RWPE2 (cell line): ENCODE measurements around the gene UTP25.

Source experiments
- ATAC-seq: fragments of 200-7000 bp; cut with Tn5 transposase; 3 replicates; pipeline ENCODE4 v1.9.1; 2021; ENCODE audit warnings: low read depth
- DNase-seq: peaks from one replicate; pipeline ENCODE4 v3.0.0-alpha.2; 2020; ENCODE audit warnings: low spot score
- H3K27ac ChIP-seq: fragments of 450-650 bp; 2 replicates; pipeline ENCODE4 v1.5.1; 2017; ENCODE audit warnings: mild to moderate bottlenecking; ENCODE audit not compliant: poor library complexity, severe bottlenecking
- H3K27me3 ChIP-seq: fragments of 250-450 bp; sonication (Bioruptor Pico); 2 replicates; pipeline ENCODE4 v1.5.1; 2021; ENCODE audit warnings: mild to moderate bottlenecking, moderate library complexity; ENCODE audit not compliant: insufficient read depth, poor library complexity, severe bottlenecking
- H3K36me3 ChIP-seq: fragments of 250-450 bp; sonication (Bioruptor Pico); 2 replicates; pipeline ENCODE4 v1.5.1; 2020; ENCODE audit warnings: low read depth, mild to moderate bottlenecking, moderate library complexity
- H3K4me1 ChIP-seq: fragments of 250-450 bp; sonication (Bioruptor Pico); 2 replicates; pipeline ENCODE4 v1.5.1; 2021; ENCODE audit warnings: mild to moderate bottlenecking, moderate library complexity; ENCODE audit not compliant: insufficient read depth, poor library complexity, severe bottlenecking
- H3K4me3 ChIP-seq: fragments of 250-450 bp; sonication (Bioruptor Pico); 2 replicates; pipeline ENCODE4 v1.5.1; 2021; ENCODE audit warnings: mild to moderate bottlenecking, moderate library complexity; ENCODE audit not compliant: severe bottlenecking
- H3K9me3 ChIP-seq: fragments of 250-450 bp; sonication (Bioruptor Pico); 2 replicates; pipeline ENCODE4 v1.5.1; 2021; ENCODE audit warnings: mild to moderate bottlenecking, moderate library complexity; ENCODE audit not compliant: severe bottlenecking
- TF ChIP-seq, protein P1 (sequence below): fragments of 450-650 bp; IDR thresholded peaks from one replicate; pipeline ENCODE4 v1.5.1; 2017; ENCODE audit warnings: mild to moderate bottlenecking, moderate library complexity; ENCODE audit not compliant: poor library complexity, severe bottlenecking

UTP25 gene

DNA sequence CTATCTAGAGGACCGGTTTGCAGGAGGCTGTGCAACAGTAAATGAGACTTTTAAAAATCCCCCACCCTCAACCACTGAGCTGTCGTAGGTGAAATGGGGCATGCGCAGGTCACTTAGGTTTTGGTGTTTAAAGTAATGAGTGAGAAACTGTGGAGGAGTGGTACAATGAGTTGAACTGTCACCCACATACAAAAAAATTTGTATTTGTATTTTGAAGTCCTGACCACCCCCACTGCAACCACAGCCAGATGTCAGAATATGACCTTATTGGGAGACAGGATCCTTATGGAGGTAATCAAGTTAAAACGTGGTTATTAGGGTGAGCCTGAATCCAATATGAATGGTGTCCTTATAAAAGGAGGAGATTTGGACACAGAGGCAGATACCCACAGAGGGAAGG lies 20.3 kb upstream of the UTP25 start:
- H3K36me3 ChIP-seq = peaks cover 17% of the 10 kb centered on the region
- H3K27ac ChIP-seq = peak overlapping the region; percentile 70
- H3K9me3 ChIP-seq = no peaks in the 10 kb centered on the region
- ATAC-seq (no peak), DNase-seq (no peak)
- no peaks in the 10 kb centered on the region for H3K27me3 ChIP-seq
- H3K4me1 ChIP-seq = peaks cover 46% of the 10 kb centered on the region
- TF ChIP-seq, protein P1, sequence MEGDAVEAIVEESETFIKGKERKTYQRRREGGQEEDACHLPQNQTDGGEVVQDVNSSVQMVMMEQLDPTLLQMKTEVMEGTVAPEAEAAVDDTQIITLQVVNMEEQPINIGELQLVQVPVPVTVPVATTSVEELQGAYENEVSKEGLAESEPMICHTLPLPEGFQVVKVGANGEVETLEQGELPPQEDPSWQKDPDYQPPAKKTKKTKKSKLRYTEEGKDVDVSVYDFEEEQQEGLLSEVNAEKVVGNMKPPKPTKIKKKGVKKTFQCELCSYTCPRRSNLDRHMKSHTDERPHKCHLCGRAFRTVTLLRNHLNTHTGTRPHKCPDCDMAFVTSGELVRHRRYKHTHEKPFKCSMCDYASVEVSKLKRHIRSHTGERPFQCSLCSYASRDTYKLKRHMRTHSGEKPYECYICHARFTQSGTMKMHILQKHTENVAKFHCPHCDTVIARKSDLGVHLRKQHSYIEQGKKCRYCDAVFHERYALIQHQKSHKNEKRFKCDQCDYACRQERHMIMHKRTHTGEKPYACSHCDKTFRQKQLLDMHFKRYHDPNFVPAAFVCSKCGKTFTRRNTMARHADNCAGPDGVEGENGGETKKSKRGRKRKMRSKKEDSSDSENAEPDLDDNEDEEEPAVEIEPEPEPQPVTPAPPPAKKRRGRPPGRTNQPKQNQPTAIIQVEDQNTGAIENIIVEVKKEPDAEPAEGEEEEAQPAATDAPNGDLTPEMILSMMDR = no peak
- no peak overlapping the region for H3K4me3 ChIP-seq

DNA sequence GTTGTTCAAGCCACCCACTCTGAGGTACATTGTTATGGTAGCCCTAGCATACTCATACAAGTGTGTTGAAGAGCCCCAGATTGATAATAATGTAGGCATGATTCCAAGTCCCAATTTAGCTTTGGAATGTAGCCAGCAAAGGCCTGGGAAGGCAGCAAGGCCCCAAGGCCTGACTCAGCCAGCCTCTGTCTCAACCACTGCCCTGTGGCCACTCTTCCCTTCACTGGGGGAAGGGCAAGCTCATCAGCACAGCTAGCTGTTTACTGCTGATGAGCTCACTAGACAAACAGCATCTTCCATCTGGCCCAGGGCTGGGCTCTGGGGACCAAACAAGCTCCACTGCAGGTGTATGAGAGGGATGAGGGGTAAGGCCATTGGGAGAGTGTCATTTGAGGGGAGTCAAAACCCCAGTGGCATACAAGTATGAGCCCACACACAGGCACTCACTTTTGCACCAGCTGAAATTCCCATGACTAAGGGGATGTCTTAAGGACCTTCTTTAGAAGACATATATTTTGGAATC lies 19.7 kb upstream of the UTP25 start:
- peak; percentile 73 for ATAC-seq
- DNase-seq = peak; percentile 92
- TF ChIP-seq, protein P1 = no peak
- H3K9me3 ChIP-seq = no peaks in the 10 kb centered on the region
- peaks cover 40% of the 10 kb centered on the region for H3K4me1 ChIP-seq
- no peaks in the 10 kb centered on the region for H3K27me3 ChIP-seq
- H3K27ac ChIP-seq = peak overlapping the region; percentile 70
- no peak overlapping the region for H3K4me3 ChIP-seq
- H3K36me3 ChIP-seq = peaks cover 15% of the 10 kb centered on the region; the same call in 1 of the 2 replicates

DNA sequence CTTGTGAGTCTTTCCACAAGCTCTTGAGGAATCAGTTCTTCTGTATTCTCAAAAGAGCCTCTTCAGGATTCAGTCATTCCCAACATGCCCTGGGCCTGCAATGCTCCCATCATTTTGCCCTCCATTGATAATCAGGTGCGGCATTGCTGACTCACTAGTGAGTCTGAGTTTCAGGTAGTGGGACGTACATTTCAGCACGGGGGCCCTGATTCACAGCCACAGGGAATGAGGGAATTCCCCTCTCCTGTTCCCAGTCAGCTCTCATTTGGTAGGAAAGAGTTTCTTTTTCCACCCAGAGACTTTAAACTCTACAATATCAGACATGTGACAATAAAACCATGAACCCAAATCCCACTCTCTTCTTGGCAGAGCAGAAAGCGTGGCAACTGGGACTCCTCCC lies 18.2 kb upstream of the UTP25 start:
- DNase-seq = peak; percentile 68
- peaks cover 28% of the 10 kb centered on the region for H3K4me1 ChIP-seq

DNA sequence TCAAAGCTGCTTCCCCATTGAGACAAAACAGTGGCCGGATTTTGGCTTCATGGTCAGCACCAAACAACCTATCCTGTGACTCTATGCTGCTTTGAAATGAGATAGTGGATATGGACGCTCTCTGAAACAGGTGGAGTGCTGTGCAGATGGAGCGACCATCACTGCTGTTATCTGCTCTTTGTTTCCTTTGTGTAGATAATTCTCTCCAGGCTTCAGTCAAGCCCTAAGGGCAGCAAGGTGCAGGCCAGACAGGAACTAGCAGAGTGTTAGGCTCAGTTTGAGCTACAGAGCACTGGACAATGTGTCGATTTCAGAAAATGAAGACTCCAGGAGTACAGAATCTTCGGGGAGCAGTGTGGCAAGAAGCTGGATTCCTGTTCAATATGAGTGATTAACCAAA lies 17.0 kb upstream of the UTP25 start:
- H3K27me3 ChIP-seq = no peaks in the 10 kb centered on the region
- H3K27ac ChIP-seq = no peak overlapping the region
- no peaks in the 10 kb centered on the region for H3K36me3 ChIP-seq
- no peaks in the 10 kb centered on the region for H3K9me3 ChIP-seq
- H3K4me1 ChIP-seq = peaks cover 39% of the 10 kb centered on the region
- no peak overlapping the region for H3K4me3 ChIP-seq
- DNase-seq (no peak), ATAC-seq (no peak)
- TF ChIP-seq, protein P1 = no peak

More for the DNA sequence above, 18.2 kb upstream of the UTP25 start:
- H3K27ac ChIP-seq = peak overlapping the region; percentile 70
- H3K27me3 ChIP-seq = no peaks in the 10 kb centered on the region
- no peaks in the 10 kb centered on the region for H3K9me3 ChIP-seq
- peak; percentile 33 for ATAC-seq
- H3K4me3 ChIP-seq = no peak overlapping the region
- H3K36me3 ChIP-seq = peaks cover 3% of the 10 kb centered on the region; the same call in 1 of the 2 replicates
- TF ChIP-seq, protein P1 = no peak

DNA sequence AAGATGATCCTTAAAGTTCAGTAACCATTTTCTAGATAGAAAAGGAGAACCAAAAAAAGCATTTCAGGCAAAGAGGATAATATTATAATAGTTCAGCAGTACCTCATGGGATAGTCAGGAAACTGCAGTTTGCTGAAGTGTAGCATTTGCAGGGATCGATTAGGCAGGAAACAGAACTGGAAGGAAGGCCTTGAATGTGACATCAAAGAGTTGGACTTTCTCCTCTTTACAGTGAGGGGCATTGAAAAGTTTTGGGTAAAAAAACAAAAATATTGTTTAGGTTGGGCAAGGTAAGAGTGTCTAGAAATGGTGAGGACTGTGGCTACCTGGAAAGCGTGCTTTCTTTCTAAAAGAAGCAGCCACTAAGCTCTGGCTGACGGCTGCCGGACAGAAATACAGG lies 13.9 kb upstream of the UTP25 start:
- Histone ChIP-seq H3K27ac (no peak overlapping the region), H3K4me1 (peaks cover 34% of the 10 kb centered on the region), H3K36me3 (no peaks in the 10 kb centered on the region), H3K9me3 (no peaks in the 10 kb centered on the region), H3K27me3 (no peaks in the 10 kb centered on the region), H3K4me3 (no peak overlapping the region)
- ATAC-seq (no peak), DNase-seq (no peak)
- TF ChIP-seq, protein P1 = no peak
